T-helper 9 cell (primary cell): ENCODE results near the gene ARMH1.

ENCODE experiments used
- DNase-seq: peaks from one replicate; pipeline ENCODE4 v3.0.0-alpha.2; 2020

The ARMH1 gene

GRCh38 chr1:44670751-44671640, 3.5 kb upstream of the ARMH1 start:
- DNase-seq: no peak

DNA sequence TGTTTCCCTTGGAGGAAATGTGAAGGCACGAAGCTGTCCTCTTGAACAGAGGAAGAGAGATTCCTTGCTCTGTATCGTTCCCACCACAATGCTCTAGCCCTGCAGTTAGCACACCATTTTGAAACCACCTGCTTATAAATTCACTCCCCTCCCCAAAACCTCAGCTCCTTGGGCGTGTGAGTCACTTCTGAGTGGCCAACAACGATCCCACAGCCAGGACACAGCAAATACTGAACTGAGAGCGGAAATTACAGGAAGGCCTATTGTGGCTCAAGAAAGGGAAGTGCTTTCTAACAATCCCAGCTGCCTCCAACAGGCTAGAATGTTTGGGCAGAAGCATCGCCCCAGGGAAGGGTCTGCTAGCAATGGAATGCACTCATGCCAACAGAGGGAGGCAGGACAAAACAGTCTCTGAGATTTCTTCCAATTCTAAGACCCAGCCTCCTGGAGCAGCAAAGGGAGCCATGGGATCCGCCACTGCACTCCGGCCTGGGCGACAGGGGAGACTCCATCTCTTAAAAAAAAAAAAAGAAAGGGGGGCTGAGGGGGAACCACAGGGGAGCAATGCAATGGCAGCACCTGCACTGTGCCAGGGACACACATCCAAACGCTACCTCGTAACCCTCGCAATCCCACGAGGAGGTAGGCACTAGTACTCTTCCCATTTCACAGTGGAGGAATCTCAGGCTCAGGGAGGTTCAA, 2.1 kb upstream of the ARMH1 start:
- no peak for DNase-seq

DNA sequence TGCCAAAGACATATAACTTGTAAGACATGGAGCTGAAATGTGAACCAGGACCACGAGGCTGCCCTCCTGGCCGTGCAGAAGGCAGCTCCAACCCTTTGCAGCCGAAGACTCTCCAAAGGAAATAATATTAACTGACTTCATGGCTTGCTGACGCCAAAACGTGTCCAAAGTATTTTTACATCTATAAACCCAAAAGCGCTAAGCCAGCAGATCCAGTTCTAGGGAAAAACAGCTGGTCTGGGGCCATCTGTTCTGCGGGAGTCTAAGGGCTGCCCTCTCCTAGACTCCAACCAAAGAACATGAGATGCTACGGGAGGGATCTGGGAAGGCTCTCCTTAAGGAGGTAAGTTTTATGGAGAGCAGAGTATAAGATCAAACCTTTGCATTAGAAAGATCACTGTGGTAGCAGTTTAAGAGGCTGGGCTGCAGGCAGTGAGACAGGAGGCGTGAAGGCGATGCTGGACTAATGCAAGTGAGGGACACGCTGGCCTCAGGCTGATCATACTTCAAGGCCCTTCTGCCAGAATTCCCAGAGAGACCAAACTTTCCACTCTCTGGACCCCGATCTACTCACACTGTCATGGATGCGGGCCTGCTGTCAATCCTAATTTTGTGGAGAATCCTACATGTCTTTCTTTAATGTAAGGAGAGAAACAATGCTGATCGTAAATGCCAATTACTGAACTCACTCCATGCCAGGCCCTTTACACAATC, 1.4 kb upstream of the ARMH1 start:
- no peak for DNase-seq

DNA sequence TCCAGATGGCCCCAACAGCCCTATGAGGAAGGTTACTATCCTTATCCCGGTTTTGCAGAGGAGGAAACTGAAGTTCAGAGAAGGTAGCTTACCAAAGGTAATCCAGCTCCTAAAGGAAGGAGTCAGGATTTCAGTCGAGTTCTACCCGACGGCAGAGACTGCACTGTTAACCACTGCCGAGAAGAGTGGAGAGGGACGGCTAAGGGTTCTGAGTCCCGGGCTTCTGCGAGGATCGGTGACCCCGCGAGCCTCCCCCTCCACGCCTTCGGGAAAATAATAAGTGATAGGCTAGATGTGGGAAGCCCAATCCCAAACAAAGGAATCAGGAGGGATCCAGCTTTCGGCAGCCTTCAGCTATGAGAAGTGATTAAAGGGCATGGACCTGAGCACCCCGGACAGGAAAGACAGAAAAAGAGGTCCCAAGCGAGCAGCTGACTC, 820 bp upstream of the ARMH1 start:
- no peak for DNase-seq

DNA sequence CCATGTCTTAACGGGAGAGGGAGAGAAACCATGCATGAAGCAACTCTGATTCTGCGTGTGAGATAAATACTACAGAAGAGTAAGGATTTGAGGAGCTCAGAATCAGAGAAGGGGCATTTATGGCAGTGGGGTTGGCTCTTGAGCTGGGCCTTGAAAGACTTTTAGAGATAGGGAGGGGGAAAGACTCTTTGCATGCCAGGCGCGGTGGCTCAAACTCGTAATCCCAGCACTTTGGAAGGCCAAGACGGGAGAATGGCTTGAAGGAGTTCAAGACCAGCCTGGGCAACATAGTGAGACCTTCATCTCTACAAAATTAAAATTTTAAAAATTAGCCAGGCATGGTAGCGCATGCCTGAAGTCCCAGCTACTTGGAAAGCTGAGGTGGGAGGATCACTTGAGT, 672 bp downstream of the ARMH1 start:
- DNase-seq: no peak

- DNase-seq: no peak
Measured at GRCh38 chr1:44676484-44677200, 2.1 kb downstream of the ARMH1 start.

DNA sequence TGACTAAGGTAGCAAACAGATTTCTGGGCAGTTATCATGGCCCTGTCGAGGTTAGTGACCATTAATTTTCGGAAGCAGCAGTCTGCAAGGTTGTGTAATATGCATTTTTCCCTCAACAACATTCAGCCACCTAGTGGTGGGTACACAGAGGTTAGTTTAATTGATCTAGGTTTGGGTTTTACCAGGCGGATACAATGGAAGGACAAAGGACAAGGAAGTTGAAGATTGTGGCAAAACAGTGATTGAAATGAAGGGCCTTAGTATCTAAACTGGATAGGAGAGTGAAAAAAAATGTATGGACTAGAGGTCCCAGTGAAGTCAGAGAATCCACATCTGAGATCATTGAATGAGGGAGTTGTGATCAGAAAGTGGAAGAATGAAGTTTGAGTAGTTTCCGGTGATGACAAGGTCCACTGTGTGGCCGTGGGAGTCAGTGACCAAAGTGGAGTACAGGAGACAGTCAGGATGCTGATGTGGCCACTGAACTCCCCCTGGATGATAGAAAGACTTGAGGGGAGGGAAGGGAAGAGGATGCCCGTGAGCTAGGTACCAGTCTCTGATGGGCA, 2.8 kb downstream of the ARMH1 start:
- no peak for DNase-seq

- DNase-seq: no peak
Measured at GRCh38 chr1:44678120-44678519, 3.6 kb downstream of the ARMH1 start.

GRCh38 chr1:44678626-44679025, 4.1 kb downstream of the ARMH1 start:
- DNase-seq: no peak

DNA sequence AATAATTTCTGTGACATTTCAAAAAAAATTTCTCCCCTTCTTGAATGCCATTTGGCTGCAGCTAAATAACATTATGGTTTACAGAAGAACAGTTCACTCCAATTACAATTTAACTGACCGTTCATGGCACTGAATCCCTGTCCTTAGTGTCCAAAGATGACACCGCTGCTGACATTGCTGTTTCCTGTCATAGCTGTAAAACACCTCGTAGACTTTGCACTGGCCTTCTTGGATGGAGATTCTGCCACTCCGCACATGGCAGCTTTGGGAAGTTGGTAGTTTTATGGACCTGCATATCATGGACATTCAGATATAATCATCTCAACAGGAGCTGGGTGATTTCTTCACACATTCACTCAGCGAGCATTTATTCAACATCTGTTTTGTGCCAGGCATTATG, 5.0 kb downstream of the ARMH1 start:
- DNase-seq: no peak

GRCh38 chr1:44681905-44682882, 7.7 kb downstream of the ARMH1 start:
- DNase-seq: no peak

- DNase-seq: no peak
Measured at GRCh38 chr1:44682883-44683265, 8.4 kb downstream of the ARMH1 start.

DNA sequence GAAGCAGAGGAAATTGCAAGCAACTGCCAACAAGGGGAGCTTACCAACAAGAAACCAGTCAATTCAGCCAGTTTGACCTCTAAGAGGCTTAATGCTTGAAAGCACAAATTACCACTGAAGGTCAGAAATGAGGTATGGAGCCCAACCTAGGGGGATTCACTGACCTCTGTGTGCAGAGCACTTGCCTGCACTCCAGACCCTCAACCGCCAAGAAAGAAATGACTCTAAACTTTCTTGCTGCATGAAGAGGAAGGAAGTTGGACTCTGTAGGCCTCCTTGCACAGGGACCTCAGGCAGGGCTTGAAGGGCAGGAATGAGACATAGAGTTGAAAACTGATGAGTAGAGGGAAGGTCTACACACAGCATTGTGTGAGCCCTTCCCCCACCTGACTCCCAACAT, 10.0 kb downstream of the ARMH1 start:
- DNase-seq: no peak

DNA sequence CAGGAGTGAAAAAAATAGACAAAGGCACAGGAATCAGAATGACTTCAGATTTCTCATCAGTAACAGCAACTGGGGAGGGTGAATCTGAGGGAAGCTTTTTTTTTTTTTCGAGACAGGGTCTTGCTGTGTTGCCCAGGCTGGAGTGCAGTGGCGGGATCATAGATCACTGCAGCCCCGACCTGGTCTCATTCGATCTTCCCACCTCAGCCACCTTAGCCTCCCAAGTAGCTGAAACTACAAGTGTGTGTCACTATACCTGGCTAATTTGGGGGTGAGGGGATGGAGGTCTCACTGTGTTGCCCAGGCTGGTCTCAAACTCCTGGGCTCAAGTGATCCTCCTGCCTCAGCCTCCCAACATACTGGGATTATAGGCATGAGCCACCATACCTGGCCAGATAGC, 10.7 kb downstream of the ARMH1 start:
- DNase-seq: no peak

- no peak for DNase-seq
Measured at GRCh38 chr1:44685881-44686280, 11.4 kb downstream of the ARMH1 start.

- no peak for DNase-seq
Measured at GRCh38 chr1:44688760-44689446, 14.4 kb downstream of the ARMH1 start.

GRCh38 chr1:44689447-44689765, 14.9 kb downstream of the ARMH1 start:
- no peak for DNase-seq

GRCh38 chr1:44693159-44693558, 18.6 kb downstream of the ARMH1 start:
- no peak for DNase-seq

- DNase-seq: no peak
Measured at GRCh38 chr1:44693900-44694299, 19.4 kb downstream of the ARMH1 start.

- DNase-seq: no peak
Measured at GRCh38 chr1:44694863-44695478, 20.5 kb downstream of the ARMH1 start.
